Measurements from ENCODE around the gene RSPH1.

RSPH1 gene

DNA sequence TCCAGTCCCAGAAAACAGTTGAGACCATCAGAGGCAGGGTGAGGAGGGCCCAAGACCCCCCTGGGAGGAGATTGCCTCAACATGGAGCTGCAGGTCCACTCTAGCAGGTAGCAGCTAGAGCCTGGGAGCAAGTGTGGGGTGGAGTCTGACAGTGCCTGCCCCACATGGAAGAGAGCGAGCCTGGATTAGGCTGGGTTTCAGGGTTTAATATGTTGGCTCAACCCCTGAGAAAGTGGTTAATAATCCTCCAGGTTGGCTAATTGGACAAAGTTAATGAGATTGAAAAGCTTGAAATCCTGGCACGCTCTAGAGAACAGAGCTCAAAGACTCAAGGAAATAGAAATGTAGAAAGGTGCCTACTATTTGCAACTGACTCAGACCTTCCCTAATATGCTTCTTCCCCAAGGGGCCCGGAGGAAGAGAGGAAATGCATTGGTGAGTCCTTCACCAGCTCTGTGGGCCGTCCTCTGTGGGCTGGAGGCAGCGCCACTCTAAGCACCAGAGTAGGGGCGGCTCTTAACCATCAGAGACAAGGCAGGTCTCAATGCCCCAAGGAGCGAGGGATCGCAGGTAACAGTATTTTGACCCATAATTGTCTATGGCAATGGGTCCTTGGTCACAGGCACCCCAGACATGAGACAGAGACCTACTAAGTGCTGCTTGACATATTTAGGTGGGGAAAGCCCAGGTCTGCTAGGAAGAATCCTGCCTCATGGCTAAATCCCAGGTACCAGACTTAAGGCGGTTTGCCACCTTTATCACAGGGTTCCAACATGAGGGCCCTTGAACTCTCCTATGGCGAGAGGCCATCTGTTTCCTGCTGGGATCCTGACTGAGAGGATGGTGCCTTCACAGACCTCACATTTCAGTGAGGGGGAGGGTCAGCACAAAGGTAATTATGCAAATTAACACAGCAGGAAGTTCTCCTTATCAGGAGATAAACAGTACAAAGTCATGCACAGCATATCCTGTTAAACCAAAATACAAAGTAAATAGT, 33.8 kb downstream of the RSPH1 start:
- peak; percentile 74 for DNase-seq

- DNase-seq, result peak; percentile 54
Observed at GRCh38 chr21:42461185-42461520, 34.9 kb downstream of the RSPH1 start.

DNA sequence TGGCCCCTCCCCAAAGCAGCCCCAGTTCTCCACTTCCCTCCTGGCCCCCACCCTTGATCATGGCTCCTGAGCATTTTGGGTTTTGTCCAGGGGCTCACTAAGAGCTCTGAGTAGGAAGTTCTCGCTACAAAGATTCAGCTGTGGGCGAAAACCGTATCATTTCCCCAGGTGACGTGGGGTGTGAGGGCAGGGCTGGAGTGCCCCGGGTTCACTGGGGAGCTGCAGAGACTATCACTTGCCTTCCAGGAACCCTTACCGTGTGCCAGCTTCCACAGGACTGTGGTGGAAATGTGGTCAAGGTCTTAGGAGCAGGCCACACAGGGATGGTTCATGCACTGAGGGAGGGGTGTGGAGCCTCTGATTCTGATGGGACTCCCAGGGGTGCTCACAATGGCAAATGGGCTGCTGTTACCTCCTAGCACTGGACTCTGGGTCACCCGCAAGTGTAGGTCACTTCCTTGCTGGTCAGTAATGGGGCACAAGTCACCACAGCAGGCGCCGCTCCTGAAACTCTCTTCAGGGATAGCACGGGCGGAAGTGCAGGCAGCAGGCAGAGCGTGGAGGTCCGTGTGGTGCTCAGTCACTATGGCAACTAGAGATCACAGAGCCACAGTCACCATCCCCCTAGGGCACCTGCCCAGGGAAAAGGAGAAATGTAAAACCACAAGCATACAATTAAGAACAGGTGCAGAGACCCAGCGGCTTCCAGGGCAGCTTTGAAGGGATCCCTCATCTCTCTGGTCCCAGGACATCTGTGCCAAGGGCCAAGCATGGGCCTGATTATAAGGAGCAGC, 35.4 kb downstream of the RSPH1 start:
- peak; percentile 86 for DNase-seq

DNA sequence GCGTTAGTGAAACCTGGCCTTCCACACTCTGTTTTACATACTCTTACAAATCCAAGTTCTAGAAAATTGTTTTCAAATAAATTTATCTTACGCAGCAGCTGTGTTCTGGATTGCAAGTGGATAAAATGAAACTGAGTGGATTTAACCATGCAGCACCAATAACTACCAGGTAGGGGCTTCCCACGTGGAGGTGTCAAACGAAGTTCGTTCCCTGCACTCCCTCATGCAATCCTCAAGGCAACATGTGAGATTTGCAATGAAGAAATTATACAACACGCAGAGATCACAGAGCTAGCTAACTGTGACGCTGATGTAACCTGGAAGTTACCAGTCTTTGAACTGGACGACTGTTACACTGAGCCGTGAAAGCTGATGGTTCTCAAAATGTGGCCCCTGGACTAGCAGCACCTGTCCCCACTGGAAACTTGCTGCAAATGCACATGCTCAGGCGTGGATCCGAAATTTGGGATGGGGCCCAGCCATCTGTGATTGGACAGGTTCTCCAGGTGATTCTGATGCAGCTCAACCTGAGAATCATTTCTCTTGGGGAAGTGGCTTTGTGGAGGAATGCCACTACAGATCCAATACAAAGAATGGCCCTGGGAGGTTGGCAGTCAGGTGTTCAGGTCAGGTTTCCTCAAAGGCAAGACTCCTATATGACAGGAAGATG, 36.3 kb downstream of the RSPH1 start:
- DNase-seq, result no peak

- DNase-seq, result no peak
Observed at GRCh38 chr21:42459082-42459460, 37.0 kb downstream of the RSPH1 start.

DNA sequence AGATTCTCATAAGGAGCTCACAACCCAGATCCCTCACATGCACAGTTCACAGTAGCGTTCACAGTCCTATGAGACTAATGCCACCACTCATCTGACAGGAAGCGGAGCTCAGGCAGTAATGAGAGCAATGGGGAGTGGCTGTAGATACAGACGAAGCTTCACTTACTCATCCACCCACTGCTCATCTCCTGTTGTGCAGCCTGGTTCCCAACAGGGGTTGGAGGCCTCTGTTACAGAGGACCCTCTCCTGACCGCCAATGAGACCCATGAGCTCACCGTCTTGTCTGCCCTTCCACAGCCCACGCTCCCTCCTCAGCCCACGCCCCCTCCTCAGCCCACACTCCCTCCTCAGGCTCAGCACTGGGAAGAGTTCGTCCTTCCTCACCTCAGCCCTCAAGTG, 39.6 kb downstream of the RSPH1 start:
- no peak for DNase-seq

DNA sequence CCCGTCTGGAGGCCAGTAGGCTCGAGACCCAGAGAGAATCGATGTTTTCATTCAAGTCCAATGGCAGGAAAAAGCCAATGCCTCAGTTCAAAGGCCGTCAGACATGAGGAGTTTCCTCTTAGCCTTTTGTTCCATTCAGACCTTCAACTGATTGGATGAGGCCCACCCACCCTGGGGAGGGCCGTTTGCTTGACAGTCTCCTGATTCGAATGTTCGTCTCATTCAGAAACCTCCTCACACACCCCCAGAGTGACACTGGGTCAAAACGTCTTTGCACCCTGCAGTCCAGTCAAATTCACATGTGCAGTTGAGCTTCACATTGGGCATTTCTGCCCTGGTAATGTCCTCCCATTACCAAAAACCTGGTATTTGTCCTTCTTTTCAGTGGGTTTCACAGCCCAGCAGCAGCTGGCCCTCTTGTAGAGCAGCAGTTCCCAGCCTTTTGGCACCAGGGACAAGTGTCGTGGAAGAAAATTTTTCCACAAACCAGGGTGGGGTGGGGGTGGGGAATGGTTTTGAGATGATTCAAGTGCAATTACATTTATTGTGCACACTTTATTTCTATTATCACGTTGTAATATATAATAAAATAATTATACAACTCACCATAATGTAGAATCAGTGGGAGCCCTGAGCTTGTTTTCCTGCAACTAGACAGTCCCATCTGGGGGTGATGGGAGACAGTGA, 40.1 kb downstream of the RSPH1 start:
- DNase-seq, result no peak

GRCh38 chr21:42455196-42455595, 40.8 kb downstream of the RSPH1 start:
- DNase-seq, result peak; percentile 29

DNA sequence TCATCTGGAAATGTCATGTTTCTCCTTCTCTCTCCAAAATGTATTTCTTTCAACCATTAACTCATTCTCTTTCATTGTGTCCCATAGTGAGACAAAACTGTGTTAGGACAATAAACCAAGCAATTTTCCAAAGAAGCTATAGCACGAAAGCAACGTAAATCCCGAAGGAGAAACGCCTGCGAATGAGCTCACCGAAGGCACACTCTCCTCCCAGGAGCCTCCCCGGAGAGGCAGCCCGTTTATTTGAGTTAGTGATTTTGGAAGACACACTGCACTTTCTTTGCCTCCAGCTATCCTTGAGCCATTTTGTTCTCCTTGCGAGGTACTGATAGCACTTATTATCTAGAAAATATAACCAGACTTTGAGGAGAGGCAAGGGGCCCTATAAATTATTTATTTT, 41.2 kb downstream of the RSPH1 start:
- no peak for DNase-seq

DNA sequence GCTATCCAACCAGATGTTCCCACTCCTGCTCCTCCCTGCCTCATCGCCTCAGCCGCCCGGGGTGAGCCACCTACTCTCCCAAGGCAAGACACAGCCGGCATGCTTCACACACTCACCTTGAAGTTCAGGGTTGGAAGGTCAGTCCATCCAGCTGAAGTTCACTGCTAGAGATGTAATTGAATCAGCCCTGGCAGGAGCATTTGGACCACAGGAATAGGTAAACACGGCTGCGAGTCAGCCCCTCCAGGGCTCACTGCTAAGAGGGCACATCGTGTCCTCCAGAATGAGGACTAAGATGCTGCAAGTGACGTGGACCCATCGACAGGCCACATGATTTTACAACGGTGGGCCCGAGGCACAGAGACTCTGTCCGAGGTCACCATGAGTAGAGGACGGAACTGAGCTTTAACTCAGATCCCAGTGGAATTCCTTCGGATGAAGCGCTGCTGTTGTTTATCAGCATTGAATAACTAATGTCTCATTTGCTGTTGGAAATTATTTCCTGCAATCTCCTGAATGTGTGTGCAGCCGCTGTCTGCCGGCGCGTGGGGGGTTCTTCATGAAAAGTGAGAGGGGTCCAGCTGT, 41.9 kb downstream of the RSPH1 start:
- DNase-seq, result no peak

GRCh38 chr21:42453224-42453985, 42.6 kb downstream of the RSPH1 start:
- DNase-seq, result no peak

DNA sequence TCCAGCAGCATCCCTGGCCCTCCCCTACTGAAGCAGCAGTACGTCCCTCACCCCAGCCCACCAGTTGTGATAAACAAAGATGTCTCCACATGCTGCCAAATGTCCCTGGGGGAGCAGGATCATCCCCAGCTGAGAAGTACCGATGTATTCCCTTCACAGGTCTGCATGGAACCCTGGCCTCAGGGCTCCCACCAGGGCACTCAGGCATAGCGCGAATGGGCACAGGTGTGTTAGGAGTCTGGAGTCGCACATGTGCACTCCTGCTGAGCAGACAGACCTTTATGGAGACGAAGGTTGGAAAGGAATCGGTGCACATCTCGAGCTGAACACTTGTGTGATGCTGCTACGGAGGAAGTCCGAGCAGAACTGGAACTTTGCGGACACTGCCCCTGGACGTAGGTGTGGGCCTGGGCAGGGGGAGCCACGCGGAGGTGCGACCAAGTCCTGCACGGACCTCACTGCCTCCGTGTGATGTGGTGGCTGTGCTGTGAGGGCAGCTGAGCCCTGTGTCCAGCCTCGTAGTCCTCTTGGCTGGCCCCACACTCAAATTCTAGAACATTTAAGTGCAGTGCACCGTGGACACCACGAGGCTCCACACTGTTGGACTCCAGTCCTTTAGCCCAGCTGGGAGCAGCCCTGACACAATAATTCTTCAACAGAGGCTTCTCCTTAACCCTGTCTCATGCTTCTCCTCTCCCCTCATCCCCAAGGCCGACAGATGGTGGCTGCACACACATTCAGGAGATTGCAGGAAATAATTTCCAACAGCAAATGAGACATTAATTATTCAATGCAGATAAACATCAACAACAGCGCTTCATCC, 43.4 kb downstream of the RSPH1 start:
- no peak for DNase-seq

DNA sequence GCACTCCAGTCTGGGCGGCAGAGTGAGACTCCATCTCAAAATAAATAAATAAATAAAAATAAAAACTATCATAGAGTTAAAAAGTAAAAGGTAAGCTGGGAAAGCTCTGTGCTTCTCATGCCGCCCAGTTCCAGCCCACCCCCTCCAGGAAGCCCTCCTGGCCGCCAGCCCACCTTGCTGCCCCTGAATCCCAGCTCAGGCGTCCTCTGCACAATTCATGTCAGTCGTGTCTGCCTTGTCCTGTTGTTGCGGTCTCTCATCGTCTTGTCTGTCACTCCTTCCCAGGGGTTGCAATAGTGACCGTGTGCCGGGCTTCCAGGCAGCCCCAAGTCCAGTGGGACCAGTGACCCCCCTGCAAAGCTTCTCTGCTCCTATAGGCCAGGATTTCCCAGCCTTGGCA, 44.1 kb downstream of the RSPH1 start:
- DNase-seq, result no peak

- no peak for DNase-seq
Observed at GRCh38 chr21:42448686-42449085, 47.3 kb downstream of the RSPH1 start.

DNA sequence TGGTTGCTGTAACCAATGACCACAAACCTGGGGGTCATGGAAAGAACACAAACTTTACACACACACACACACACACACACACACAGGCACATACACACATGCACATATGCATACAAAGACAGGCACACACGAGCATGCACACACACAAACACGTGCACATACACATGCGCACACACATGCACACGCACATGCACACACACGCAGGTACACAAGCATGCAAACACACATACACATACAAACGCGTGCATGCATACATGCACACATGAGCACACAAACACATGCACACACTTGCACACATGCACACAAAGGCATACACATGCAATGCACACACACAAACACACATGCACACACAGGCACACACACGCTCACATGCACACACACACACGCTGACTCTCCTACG, 48.3 kb downstream of the RSPH1 start:
- DNase-seq, result no peak

DNA sequence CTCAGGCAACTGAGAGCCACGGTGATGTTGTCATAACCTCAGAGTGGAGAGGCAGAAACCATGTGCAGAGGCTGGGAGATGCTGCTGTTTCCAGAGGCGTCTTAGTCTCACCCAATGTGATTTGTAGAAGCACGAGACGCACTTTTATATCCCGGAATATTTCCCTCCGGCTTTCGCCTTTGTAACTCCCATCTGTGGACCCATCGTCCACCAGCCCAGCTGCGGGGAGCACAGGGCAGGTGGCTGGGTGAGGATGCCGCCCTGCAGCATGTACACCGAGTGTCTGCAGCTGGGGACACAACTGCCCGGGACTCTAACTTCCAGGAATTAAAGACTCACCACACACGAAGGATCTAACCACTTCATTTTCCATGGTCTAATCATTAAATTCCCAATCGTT, 48.8 kb downstream of the RSPH1 start:
- DNase-seq, result no peak

- no peak for DNase-seq
Observed at GRCh38 chr21:42446531-42446930, 49.5 kb downstream of the RSPH1 start.

DNA sequence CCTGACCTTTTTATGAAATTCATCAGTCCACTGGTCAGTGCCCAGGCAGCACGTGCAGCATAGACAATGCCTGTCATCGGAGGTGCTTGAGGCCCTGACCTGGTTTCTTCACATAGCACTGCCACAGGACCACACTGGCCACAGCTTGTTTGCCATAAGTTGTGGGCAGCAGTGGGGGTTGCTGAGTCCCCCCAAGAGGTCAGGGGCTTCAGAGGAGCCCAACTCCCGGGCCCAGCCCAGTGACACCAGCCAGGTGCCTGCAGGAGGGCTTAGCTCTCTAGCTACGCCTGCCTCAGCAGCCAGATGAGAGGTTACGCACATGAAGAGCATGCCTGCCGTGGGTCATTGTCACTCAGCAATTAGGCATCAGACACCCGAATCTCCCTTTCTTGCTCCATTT, 50.7 kb downstream of the RSPH1 start:
- DNase-seq, result no peak

DNA sequence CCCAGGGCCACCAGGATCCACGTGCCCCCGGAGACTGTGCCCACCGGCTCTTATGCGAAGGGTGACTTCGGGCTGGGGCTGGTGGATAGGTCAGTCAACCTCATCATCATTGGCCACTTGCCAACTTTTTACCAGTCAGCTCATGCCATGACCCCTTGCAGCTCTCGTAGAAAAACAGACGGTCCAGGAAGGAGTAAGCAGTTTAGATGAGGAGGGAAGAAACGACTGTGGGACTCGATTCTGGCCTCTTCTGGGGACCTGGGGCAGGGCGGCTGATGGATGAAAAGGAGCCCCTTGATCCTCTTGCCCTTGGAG, 51.3 kb downstream of the RSPH1 start:
- no peak for DNase-seq

DNA sequence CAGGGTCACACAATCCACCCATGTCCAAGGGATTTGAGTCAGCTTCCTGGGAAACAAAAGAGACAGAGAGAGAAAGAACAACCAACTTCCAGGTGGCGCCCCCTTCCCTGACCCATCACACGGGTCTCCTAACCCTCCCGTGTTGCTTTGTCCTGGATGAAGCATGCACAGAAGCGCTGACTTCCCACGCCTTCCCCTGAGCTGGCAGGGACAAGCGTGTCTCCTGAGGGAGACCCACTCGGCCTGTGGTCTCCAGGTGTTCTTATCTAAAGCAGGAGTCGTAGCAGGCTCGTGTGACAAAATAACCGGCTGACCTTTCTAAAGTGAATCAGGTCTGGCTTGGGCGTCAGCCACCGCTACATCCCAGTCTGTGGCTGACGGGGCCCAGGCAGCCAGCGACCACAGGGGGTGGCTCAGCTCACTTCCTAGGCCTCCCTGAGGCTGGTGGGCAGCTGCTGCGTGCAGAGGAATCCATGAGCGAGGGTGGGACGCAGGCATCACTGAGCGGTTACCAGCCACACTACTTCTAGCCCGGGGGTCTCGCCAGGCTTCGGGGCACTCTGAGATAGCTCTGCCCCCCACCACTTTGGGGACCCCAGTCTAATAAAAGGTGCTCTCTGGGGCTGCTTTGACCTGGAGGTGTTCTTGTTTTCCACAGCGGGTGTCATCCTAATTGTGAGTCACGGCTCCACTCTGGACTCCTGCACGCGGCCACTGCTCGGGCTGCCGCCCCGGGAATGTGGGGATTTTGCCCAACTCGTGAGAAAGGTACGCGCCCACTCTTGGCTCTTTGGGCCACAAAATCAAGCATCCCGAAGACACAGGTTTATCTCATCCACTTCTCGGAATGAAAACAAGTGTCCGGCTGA, 51.9 kb downstream of the RSPH1 start:
- DNase-seq, result no peak
